WTC11 (cell line): ENCODE data around the gene MED15. TPM values are rescaled to one million over a fixed set of nuclear protein-coding genes. Genes with fewer than 3 reads are reported as not detected.

ENCODE experiments used
- ATAC-seq: fragments of 200-7000 bp; cut with Tn5 transposase; 2 replicates; pipeline ENCODE4 v1.10.0; 2021; ENCODE audit warnings: mild to moderate bottlenecking, moderate library complexity
- CTCF ChIA-PET: fragments of 300-600 bp; sonication (Branson Sonifier 250); formaldehyde crosslinking; loops from one replicate; lab custom pipeline; 2021; ENCODE audit warnings: antibody characterized with exemption; lab: Charles Lee
- POLR2A ChIA-PET: fragments of 350-600 bp; sonication (Branson Sonifier 250); formaldehyde crosslinking; loops from one replicate; lab custom pipeline; 2021; ENCODE audit warnings: antibody characterized with exemption; lab: Charles Lee
- DNase-seq: peaks from one replicate; pipeline ENCODE4 v3.0.0; 2021; ENCODE audit warnings: low spot score
- H3K27ac Mint-ChIP-seq: 2 replicates; pipeline ENCODE4 v1.8.0; 2021; ENCODE audit warnings: mixed read lengths
- H3K27me3 Mint-ChIP-seq: 2 replicates; pipeline ENCODE4 v1.8.0; 2021; ENCODE audit warnings: low read depth, mild to moderate bottlenecking, moderate library complexity, mixed read lengths
- H3K36me3 Mint-ChIP-seq: 2 replicates; pipeline ENCODE4 v1.8.0; 2021; ENCODE audit warnings: mixed read lengths
- H3K4me1 Mint-ChIP-seq: 2 replicates; pipeline ENCODE4 v1.8.0; 2022; ENCODE audit warnings: mixed read lengths
- H3K4me3 Mint-ChIP-seq: 2 replicates; pipeline ENCODE4 v1.8.0; 2021; ENCODE audit warnings: mild to moderate bottlenecking, moderate library complexity, mixed read lengths
- H3K9me3 Mint-ChIP-seq: 2 replicates; pipeline ENCODE4 v1.8.0; 2021; ENCODE audit warnings: mixed read lengths
- ATF2 ChIP-seq: sonication (generic); formaldehyde crosslinking; IDR thresholded peaks from 2 replicates; pipeline ENCODE4 v1.8.1; 2022; ENCODE audit warnings: low read depth, missing genetic modification reagents, borderline replicate concordance
- CBFB ChIP-seq: sonication (generic); formaldehyde crosslinking; IDR thresholded peaks from 2 replicates; pipeline ENCODE4 v1.8.1; 2022; ENCODE audit warnings: mild to moderate bottlenecking, low read depth, missing genetic modification reagents
- CREM ChIP-seq: sonication (generic); formaldehyde crosslinking; IDR thresholded peaks from 2 replicates; pipeline ENCODE4 v1.8.1; 2022; ENCODE audit warnings: mild to moderate bottlenecking, missing genetic modification reagents, moderate library complexity
- E2F4 ChIP-seq: sonication (generic); formaldehyde crosslinking; IDR thresholded peaks from 2 replicates; pipeline ENCODE4 v1.8.1; 2022; ENCODE audit warnings: low read depth, mild to moderate bottlenecking, moderate library complexity, missing genetic modification reagents, borderline replicate concordance
- ETV6 ChIP-seq: sonication (generic); formaldehyde crosslinking; IDR thresholded peaks from 2 replicates; pipeline ENCODE4 v1.8.1; 2022; ENCODE audit warnings: mild to moderate bottlenecking, missing genetic modification reagents
- FOXJ3 ChIP-seq: sonication (generic); formaldehyde crosslinking; IDR thresholded peaks from 2 replicates; pipeline ENCODE4 v1.9.0; 2021; ENCODE audit warnings: missing genetic modification reagents, mild to moderate bottlenecking, borderline replicate concordance
- FOXK1 ChIP-seq: sonication (generic); formaldehyde crosslinking; IDR thresholded peaks from 2 replicates; pipeline ENCODE4 v1.8.0; 2022; ENCODE audit warnings: mild to moderate bottlenecking, moderate library complexity, missing genetic modification reagents
- GRHL2 ChIP-seq: fragments of 250-450 bp; sonication (Bioruptor Pico); IDR thresholded peaks from 2 replicates; pipeline ENCODE4 v1.8.0; 2022; ENCODE audit warnings: mild to moderate bottlenecking, moderate library complexity; ENCODE audit not compliant: insufficient replicate concordance, severe bottlenecking
- HMGA2 ChIP-seq: fragments of 250-450 bp; sonication (Bioruptor Pico); IDR thresholded peaks from 2 replicates; pipeline ENCODE4 v1.4.0; 2021; ENCODE audit warnings: mild to moderate bottlenecking, moderate library complexity
- IRF1 ChIP-seq: sonication (generic); formaldehyde crosslinking; IDR thresholded peaks from 2 replicates; pipeline ENCODE4 v1.8.0; 2023; ENCODE audit warnings: missing genetic modification reagents
- IRF2 ChIP-seq: sonication (generic); formaldehyde crosslinking; IDR thresholded peaks from 2 replicates; pipeline ENCODE4 v1.8.0; 2022; ENCODE audit warnings: low read depth, missing genetic modification reagents, borderline replicate concordance
- NR2C2 ChIP-seq: sonication (generic); formaldehyde crosslinking; IDR thresholded peaks from 2 replicates; pipeline ENCODE4 v1.8.0; 2022; ENCODE audit warnings: mild to moderate bottlenecking, missing genetic modification reagents
- SMAD3 ChIP-seq: sonication (generic); formaldehyde crosslinking; IDR thresholded peaks from 2 replicates; pipeline ENCODE4 v1.8.0; 2022; ENCODE audit warnings: missing genetic modification reagents, mild to moderate bottlenecking, borderline replicate concordance
- SOX15 ChIP-seq: fragments of 250-450 bp; sonication (Bioruptor Pico); IDR thresholded peaks from 2 replicates; pipeline ENCODE4 v1.9.0; 2021; ENCODE audit warnings: mild to moderate bottlenecking
- SP1 ChIP-seq: sonication (generic); formaldehyde crosslinking; conservative IDR thresholded peaks from 2 replicates; pipeline ENCODE4 v1.8.1; 2022; ENCODE audit warnings: missing genetic modification reagents
- STAT6 ChIP-seq: sonication (generic); formaldehyde crosslinking; conservative IDR thresholded peaks from 2 replicates; pipeline ENCODE4 v1.8.1; 2023; ENCODE audit warnings: mild to moderate bottlenecking, low read depth, missing genetic modification reagents, moderate library complexity
- TP53 ChIP-seq: sonication (generic); formaldehyde crosslinking; IDR thresholded peaks from 2 replicates; pipeline ENCODE4 v1.8.1; 2023; ENCODE audit warnings: mild to moderate bottlenecking, missing genetic modification reagents
- USF1 ChIP-seq: sonication (generic); formaldehyde crosslinking; IDR thresholded peaks from 2 replicates; pipeline ENCODE4 v1.8.0; 2022; ENCODE audit warnings: mild to moderate bottlenecking, missing genetic modification reagents
- ZNF121 ChIP-seq: sonication (generic); formaldehyde crosslinking; IDR thresholded peaks from 2 replicates; pipeline ENCODE4 v1.8.0; 2023; ENCODE audit warnings: missing genetic modification reagents
- ZNF219 ChIP-seq: sonication (generic); formaldehyde crosslinking; IDR thresholded peaks from 2 replicates; pipeline ENCODE4 v1.8.0; 2023; ENCODE audit warnings: missing genetic modification reagents, mild to moderate bottlenecking, borderline replicate concordance
- ZNF423 ChIP-seq: fragments of 250-450 bp; sonication (Bioruptor Pico); IDR thresholded peaks from 2 replicates; pipeline ENCODE4 v2.1.2; 2022; ENCODE audit warnings: mild to moderate bottlenecking, moderate library complexity
- total RNA-seq: library from RNA; stranded (reverse); gene quantifications from 3 replicates; pipeline ENCODE4 v1.2.3, GENCODE V29; 2021

The MED15 gene
- total RNA-seq, 1 experiment from 2014 or later, result 67.7 TPM

- no peak for TF ChIP-seq STAT6 (CRISPR knock-in tag)
- TF ChIP-seq CREM (CRISPR knock-in tag), result no peak
- no peak for TF ChIP-seq E2F4 (CRISPR knock-in tag)
- no peak for TF ChIP-seq SOX15 (CRISPR knock-in tag)
- TF ChIP-seq ZNF121 (CRISPR knock-in tag), result no peak
- no peak for TF ChIP-seq HMGA2 (CRISPR knock-in tag)
- no peak for TF ChIP-seq ZNF219 (CRISPR knock-in tag)
- no peak for TF ChIP-seq IRF1 (CRISPR knock-in tag)
- no peak for TF ChIP-seq FOXK1 (CRISPR knock-in tag)
Observed at GRCh38 chr22:20464912-20465758, 42.3 kb upstream of the MED15 start (continued).

GRCh38 chr22:20465759-20466077 is 41.7 kb upstream of the MED15 start:
- ATAC-seq (no peak), DNase-seq (no peak)
- Mint-ChIP-seq H3K4me1 (peaks cover 12% of the 10 kb centered on the region), H3K27me3 (no peaks in the 10 kb centered on the region), H3K27ac (no peak overlapping the region), H3K36me3 (peaks cover 3% of the 10 kb centered on the region; the same call in 1 of the 2 replicates), H3K4me3 (no peak overlapping the region), H3K9me3 (no peaks in the 10 kb centered on the region)
- CTCF ChIA-PET, result interaction anchor here (0.7 to 4.8 kb wide), 2 partner anchors 47 to 151 kb away, joined by 4 to 31 read pairs; no protein-coding TSS in a partner anchor
- POLR2A ChIA-PET, result no interaction called here
- TF ChIP-seq SP1 (CRISPR knock-in tag) (no peak), SMAD3 (CRISPR knock-in tag) (no peak), USF1 (no peak), ATF2 (CRISPR knock-in tag) (no peak), GRHL2 (CRISPR knock-in tag) (no peak), FOXJ3 (CRISPR knock-in tag) (no peak), NR2C2 (CRISPR knock-in tag) (no peak), ZNF423 (no peak), IRF2 (CRISPR knock-in tag) (no peak), ZNF121 (CRISPR knock-in tag) (no peak), CBFB (CRISPR knock-in tag) (no peak), TP53 (CRISPR knock-in tag) (no peak), ETV6 (CRISPR knock-in tag) (no peak)
